DLD1 (cell line): Measurements from ENCODE around the gene NCBP2.

ENCODE experiments used
- in situ Hi-C: cut with HindIII; loops from 2 replicates; pipeline ENCODE4 v1.10.0; 2017; ENCODE audit warnings: low sequenced_read_pairs

The NCBP2 gene

GRCh38 chr3:196889844-196890708 is 52.3 kb downstream of the NCBP2 start:
- in situ Hi-C loops: no loop called here

- in situ Hi-C loops: no loop called here
Measured at GRCh38 chr3:196886144-196886543, 56.2 kb downstream of the NCBP2 start.
